Kasumi-1 (cell line): ENCODE results near the gene PTPRE.
A peak's percentile ranks its signal among the peaks of the same experiment; 100 is the strongest.

ENCODE experiments used
- DNase-seq, 2 experiments: peaks; one replicate each; lab custom pipeline; 2025; lab: John Stamatoyannopoulos, UW

The PTPRE gene

DNA sequence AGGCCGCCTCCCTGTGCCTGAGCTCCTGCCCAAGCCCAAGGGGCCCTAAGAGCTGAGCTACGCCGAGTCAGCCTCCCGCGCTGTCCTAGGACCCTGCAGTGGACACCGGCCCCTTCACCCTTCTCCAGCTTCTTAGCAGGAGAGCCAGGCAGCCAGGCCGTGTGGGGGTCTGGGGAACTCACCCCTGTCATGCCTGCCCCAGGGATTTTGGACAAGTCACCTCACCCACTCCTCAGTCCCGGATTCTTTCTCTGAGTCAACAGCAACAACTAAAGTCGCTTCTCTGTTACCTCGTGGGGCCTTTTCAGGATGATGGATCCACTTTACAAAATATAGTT is 140.0 kb downstream of the PTPRE start:
- DNase-seq, result no peak

DNA sequence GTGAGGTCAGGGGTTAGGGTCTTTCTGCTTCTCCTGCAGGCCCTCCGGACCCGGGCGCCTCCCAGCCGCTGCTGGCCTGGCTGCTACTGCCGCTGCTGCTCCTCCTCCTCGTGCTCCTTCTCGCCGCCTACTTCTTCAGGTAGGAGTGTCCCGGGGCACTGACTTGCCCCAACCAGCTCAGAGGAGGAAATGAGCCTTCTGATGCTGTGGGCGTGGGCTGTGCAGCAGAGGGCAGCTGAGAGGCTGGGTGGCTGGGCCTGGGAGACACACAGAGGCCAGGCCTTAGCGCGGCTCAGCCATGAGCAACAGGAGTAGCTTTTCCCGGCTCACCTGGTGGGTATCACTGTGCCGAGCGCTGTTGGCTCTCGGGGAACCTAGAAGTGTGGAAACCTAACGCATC is 140.4 kb downstream of the PTPRE start:
- peak; percentile 99 for DNase-seq

DNA sequence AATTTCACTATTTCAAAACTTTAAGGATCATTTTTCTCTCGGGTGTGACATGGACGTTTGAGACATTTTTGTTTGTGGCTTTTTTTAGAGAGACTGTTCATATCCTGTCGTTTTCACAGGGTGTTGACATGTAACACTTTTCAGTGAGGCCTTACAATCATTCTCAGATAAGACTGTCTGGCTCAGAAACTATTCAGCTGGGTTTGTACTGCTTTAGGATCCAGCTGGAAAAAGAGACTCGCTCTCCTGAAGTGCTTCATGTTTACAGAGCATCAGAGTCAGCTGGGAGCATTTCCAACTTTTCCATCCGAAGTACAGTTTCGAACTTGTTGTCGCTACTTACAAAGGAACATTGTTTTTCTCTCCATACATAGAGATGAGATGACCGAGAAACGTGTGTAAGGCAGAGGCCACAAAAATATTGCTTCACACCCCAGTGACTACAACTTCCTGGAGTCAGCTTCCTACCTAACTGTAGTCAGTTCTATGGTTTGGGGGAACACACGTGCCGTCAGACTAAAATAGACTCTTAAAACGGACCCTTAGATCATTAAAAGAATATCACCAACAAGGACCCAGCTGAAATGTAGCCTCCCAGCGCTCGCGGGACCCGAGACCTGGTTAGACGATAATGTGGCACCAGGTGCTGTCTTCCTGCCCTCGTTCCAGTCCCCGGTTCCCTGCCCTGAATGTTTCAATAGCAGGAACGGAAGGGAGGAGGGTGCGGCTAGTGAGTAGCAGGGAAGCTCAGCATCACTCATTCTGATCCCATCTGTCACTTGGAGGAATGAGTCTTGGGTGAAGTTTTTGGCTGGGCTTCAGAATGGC is 141.3 kb downstream of the PTPRE start:
- DNase-seq, result peak; percentile 94 to 95

DNA sequence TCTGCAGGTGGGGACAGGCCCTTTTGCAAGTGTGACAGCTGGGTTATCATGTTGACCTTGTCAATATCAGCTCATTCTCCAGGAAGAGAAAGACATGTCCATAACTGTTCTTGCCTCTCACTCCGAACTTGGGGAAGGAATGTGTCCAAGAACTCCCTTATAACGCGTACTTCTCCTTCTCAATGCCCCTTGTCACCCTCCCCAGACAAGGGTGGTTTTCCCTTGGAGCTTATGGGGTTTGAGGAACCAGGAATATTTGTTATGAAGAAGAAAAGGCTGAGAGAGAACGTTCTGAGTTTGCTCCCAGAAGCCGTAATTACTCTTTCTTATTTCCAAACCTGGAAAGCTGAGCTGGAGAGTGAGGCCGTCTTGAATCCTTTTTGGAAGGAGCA is 141.9 kb downstream of the PTPRE start:
- DNase-seq, result peak; percentile 54 to 59

DNA sequence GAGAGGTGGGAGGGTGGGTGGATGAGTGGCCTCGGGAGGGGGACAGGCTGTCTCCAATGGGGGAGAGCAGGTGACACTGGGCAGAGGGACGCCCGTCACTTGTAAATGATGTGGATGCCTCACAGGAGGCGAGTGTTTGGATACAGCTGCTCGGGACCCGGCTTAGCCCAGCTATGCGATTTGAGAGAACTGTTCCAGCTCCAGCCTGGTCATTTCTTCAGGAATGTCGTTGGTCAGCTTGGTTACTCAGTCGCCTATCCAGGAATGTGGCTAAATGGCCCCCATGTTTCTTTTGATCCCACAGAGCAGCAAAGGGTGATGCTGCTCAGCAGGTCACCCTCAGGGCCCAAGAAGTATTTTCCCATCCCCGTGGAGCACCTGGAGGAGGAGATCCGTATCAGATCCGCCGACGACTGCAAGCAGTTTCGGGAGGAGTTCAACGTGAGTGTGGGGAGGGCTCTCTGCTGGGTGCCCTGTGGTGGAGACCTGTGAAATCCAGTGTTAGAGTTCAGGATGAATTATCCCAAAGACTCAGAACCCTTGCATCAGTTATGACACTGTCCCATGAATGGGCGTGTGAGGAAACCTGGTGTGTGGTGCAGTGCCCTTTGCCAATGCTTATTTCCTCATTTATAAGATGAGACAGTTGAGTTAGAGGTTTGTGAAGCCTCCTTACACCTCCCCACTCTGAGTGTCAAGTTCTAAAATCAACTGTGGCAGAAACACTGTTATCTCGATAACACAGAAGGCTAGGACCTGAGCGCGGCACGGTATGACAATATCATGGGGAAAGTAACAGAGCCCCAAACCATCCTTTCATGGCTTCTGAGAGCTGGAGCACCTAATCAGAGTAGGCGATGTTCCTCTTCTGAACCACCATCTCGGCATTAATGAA is 142.6 kb downstream of the PTPRE start:
- DNase-seq, result peak; percentile 24 to 44

DNA sequence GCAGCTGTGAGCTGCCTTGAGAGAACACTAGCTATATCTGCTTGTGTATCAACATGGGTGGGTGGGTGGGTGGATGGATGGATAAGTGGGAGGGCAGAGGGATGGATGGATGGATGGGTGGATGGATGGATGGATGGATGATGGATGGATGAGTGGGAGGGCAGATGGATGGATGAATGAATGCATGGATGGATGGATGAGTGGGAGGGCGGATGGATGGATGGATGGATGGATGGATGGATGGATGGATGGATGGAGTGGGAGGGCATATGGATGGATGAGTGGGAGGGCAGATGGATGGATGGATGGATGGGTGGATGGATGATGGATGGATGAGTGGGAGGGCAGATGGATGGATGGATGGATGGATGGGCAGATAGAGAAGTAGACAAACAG is 143.2 kb downstream of the PTPRE start:
- no peak for DNase-seq

DNA sequence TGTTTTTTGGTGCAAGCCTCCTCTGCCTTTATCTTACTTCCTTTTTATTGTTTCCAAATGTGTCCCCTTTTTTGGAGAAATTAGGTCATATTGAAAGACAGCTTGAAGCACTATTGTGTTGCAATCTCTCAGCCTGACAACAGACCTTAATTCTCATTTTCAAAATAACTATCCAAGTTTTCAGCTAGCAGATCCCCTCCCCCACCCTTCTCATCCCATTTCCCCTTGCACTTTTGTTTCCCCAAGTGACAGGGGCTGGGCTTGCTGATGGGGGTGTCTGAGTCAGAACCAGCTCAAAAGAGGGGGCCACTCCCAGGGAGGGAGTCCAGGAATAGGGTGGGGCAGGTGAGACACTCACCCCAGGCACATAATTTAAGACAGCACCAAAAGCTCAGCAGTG is 144.0 kb downstream of the PTPRE start:
- peak; percentile 66 to 71 for DNase-seq

DNA sequence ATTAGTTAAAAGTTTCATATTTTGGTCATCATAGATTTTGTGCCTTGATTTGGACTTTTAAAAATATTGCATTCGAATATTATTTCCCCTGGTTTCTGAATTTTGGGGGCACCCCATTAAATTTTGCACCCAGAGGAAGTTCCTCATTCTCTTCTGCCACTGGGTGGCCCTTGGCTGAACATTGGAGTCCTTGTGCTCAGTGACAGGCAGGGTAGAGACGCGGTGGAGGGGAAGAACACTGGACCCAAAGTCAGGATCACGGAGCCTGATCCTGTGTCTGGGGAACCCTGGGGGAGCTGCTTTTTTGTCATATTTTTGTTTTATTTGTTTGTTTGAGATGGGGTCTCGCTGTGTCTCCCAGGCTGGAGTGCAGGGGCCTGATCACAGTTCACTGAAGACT is 144.6 kb downstream of the PTPRE start:
- peak; percentile 40 to 53 for DNase-seq

DNA sequence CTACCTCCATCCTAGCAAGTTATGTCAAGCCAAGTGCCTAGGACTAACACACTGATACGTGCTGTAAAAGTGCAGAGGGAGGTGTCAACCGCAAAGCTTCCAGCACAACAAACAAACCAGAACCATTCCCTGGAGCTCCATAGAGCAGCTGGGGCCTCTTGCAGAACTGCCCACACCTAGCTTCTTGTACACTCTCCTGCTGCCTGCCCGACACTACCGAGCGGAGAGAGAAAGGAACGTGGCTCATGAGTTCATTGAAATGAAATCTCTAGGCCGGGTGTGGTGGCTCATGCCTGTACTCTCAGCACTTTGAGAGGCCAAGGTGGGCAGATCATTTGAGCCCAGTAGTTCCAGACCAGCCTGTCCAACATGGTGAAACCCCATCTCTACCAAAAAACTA is 145.8 kb downstream of the PTPRE start:
- no peak for DNase-seq

DNA sequence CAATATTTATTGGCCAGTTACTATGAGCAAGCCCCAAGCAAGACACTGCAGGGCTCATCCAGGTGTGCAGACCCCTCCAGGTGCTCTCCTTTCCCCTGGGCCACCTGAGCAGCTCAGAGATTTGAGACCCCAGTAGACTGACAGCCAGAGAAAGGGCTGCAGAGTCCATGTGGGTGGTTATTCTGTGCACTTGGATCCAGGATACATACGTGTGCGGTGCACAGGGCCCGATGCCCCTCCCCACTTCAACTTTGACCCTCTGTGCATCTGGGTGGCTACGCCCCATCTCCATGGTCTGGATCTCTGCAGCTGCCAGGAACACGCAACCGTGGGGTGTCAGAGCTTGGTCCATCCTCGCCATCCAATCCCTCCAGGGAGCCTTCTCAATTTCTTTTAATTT is 146.5 kb downstream of the PTPRE start:
- no peak for DNase-seq

DNA sequence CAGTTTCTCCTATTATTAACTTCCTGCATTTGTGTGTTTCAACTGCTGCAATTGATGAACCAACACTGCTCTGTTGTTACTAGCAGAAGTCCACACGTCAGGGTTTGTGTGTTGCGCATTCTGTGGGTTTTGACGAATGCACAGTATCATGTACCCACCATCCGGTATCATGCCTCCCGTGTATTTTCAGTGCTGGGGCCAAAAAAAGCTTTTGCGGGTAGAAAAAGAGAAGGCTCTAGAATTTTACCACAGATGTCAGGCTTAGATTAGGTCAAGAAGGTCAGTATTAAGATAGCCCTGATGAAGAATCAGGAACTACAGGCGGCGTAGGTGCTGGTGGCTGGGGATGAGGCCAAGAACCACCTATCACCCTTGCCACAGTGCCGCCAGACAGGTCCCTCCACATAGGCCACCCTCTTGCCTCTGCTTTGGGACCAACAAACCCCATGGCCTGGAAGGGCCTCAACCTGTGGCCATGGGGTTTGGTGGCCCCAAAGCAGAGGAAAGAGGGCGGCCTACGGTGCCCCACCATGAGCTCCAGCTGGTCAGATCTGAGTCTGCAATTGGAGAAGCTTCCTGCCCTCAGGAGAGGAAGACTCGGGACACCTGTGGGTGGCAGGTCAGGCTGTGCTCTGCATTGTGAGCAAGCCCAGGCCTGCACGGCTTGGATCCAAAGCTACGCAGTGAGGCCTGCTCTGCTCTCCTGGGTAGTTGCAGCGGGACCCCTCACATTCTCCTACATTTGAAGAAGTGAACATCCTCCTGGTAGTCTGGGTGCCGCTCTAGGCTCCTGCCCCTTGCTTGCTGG is 147.5 kb downstream of the PTPRE start:
- no peak for DNase-seq

DNA sequence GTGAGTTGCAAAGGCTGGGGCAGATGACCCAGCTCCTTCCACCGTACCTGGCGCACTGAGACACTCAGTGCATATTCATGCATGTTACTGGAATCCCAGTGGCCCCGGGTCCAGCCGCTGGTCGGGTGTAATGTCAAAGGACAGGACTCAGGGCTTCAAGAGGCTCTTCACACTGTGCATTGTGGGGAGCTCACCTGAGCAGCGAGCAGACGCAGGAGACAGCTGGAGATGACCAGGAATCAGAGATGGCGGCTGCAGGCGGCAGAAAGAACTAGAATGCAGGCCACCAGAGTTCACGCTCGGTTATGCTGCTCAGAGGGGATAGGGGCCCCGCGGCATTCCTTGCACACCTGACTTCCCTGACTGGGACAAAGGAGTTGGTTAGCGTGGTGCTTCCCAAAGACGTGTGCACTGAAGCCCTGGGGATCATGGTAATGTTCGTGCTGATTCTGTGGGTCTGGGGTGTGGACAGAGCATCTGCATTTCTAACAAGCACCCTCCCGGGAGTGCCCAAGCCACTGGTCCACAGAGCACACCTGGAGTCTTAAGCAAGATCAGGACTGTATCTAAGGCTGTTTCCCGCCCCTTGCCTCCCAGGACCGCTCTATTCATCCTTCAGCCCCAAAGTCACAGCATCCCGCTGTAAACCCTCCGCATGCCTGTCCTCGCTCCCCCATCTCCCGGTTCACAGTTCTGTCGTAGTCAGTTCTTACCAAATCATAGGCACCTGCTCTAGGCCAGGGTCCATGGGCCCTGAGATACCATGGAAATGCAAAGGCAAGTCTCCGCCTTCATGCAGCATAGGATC is 148.4 kb downstream of the PTPRE start:
- DNase-seq, result no peak

DNA sequence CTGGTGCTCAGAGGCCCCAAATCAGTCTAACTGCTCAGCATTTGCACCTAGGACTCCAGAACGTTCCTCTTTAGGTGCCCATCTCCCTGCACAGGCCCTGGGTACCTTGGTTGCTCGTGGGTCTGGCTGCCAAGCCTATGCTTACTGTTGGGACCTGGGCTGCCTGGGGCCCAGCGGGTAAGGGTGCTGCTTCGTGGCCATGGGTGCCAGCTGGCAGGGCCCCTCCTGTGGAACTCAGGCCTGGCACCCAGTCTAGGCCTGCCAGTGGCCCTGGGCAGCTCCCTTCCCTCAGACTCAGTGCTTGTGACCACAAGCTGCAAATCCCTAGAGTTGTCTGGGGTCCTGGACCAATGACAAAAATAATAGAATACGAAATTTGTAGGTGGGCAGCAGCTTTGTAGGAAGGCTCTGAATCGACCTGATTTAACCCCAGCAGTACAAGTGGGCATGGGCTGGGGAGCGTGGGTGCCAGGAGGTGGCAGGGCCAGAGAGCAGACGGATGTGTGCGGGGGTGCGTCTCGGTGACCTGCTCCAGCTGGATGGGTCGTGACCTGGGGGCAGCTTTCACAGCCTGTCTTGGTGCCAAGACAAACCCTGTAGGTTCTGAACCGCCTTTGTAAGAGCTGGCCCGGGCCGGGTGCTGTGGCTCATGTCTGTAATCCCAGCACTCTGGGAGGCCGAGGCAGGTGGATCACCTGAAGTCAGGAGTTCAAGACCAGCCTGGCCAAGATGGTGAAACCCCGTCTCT is 149.6 kb downstream of the PTPRE start:
- no peak for DNase-seq

DNA sequence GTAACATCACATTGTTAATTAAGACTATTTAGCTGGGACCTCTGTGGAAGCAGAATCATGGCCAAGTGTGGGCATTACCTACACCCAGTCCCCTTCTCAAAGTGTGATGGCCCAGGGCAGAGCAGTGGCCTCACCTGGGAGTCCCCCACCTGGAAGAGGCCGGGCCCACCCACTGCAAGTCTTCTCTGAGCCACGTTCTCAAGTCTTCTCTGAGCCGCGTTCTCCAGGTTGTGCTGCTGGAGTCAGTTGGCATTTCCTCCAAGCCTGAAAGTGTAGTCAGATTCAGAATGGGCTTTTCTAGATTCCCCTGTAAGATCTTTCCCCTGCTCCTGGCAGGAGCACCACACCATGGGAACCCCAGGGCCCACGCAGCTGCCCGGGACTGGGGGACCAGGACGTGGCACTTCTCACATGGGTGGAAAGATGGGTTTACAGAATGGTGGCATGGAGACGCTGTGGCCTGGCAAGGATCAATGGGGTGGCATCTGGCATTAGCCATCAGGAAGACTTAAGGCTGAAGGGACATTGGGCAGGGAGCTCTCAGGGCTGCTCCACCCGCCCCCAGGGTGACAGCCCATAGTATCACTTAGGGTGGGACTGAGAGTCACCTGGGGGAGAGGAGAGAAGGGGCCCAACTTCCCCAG is 151.3 kb downstream of the PTPRE start:
- no peak for DNase-seq

DNA sequence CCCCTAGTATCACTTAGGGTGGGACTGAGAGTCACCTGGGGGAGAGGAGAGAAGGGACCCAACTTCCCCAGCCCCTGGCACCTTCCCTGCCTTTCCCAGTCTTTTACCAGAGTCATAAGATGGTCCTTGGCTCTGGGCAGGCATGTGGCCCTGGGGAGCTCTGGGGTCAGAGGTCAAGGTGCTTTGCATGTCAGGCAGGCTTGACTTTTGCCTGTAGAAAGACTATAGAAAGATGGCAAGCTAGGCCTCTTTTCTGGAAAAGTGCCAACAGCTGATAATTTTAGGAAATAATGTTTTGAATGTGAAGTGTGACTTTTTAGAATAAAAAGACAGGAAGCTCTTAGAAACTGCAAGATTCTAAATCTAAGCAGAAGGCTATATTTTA is 151.8 kb downstream of the PTPRE start:
- no peak for DNase-seq

DNA sequence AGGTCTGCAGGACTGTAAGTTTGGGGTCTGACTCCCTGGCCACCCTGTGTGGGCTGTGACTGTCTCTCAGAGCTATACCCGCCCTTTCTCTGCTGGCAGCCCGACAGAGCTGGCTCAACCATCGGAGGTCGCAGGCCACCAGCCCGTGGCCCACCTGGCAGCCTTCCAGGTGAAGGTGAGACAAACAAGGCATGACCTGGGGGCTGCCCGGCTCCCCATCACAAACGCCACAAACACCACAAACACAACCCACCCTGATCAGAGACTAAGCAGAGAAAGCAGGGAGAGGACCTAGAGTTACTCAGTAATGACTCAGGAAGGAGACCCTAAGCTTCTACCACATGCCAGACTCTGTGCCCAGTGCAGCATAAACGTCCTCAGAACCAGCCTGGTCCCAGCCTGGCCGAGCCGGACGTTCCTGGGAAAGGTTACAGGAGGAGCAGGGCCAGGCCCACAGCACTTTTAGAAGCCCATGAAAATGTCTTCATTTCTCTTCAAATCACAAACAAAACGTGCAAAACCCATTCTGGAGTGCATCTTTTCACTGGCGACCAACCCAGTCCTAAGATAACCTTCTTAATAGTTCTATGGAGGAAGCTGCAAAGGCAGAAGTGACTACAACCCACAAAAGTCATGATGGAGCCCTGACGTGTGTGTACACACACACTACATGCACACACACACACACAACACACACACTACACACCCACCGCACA is 152.5 kb downstream of the PTPRE start:
- DNase-seq, result no peak

DNA sequence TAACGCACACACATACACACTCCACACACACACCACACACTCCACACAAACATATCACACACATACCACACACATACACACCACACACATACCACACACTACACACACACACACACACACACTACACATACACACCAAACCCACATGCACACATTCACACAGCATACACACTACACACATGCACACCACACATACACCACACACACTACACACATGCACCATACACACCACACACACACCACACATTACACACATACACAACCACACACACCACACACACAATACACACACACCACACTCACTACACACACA is 153.0 kb downstream of the PTPRE start:
- no peak for DNase-seq

DNA sequence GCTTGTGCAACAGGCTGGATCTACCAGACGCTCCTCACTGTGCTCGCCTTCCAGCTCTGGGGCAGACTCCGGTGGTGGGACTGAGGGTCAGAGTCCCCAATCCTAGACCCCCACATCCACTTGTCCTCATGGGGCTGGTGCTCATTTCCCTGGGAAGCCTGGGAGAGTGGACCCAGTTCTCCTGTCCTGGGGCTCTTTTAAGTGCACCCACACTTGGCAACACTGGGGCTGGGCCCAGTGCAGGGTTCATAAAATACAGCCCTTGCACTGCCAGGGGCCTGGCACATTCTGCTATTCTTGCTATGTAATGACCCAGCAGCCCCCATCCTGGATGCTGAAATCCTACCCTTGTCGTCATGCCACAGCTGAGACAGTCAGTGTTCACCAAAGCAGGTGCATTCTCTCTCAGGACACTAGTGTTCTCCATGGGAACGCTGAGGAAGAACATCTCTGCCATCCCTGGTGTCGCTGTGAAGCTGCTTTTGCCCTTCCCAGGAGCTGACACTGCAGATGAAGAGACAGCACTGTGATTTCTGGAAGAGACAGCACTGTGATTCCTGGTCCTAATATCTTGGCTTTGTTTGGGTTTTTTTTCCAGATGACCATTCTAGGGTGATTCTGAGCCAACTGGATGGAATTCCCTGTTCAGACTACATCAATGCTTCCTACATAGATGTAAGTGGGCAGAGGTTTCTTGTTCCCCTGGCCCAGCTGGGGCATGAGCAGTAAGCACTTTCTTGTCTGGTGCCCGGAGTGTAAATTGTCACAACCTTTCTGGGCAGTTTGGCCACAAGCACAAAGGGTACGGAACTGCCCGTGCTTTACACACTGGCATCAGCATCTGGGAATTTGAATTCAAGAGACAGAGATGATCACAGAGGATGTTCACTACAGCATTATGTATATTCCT is 153.7 kb downstream of the PTPRE start:
- DNase-seq, result no peak
